H1 (cell line): ENCODE data around the gene PNPLA3. TPM values are rescaled to one million over a fixed set of nuclear protein-coding genes. Genes with fewer than 3 reads are reported as not detected.

ENCODE experiments used
- CTCF ChIA-PET: fragments of 300-600 bp; sonication (Branson Sonifier 250); formaldehyde crosslinking; loops from one replicate; lab custom pipeline; 2021; ENCODE audit not compliant: partially characterized antibody; lab: Charles Lee
- POLR2A ChIA-PET: fragments of 300-600 bp; sonication (Branson Sonifier 250); formaldehyde crosslinking; loops from one replicate; lab custom pipeline; 2021; ENCODE audit warnings: inconsistent platforms; ENCODE audit not compliant: partially characterized antibody; lab: Charles Lee
- DNase-seq, 2 experiments: peaks; one replicate each; pipeline versions ENCODE4 v3.0.0 to v3.0.0-alpha.2; 2010 to 2022; ENCODE audit warnings: low spot score in 2 of 2, low read depth in 1 of 2, mixed read lengths in 1 of 2
- FAIRE-seq: peaks from 2 replicates; lab custom pipeline; 2011; peaks lifted over from hg19 to GRCh38; lab: Jason Lieb, UNC
- H2AFZ ChIP-seq: 2 replicates; pipeline ENCODE4 v1.8.1; 2012; ENCODE audit warnings: low read length, inconsistent platforms
- H2AK5ac ChIP-seq: 2 replicates; pipeline ENCODE4 v1.6.1; 2013; ENCODE audit warnings: low read depth, low read length
- H2BK120ac ChIP-seq: replicated peaks from 2 replicates; pipeline ENCODE3; 2013; ENCODE audit warnings: low read depth, low read length, inconsistent platforms
- H2BK12ac ChIP-seq: 2 replicates; pipeline ENCODE4 v1.6.1; 2013; ENCODE audit warnings: low read depth, low read length
- H2BK15ac ChIP-seq: 2 replicates; pipeline ENCODE4 v1.6.1; 2013; ENCODE audit warnings: low read length
- H2BK20ac ChIP-seq: 2 replicates; pipeline ENCODE4 v1.6.1; 2013; ENCODE audit warnings: low read length
- H2BK5ac ChIP-seq: 2 replicates; pipeline ENCODE4 v1.6.1; 2013; ENCODE audit warnings: low read depth, low read length
- H3K14ac ChIP-seq: 2 replicates; pipeline ENCODE4 v1.6.1; 2013; ENCODE audit warnings: inconsistent platforms; ENCODE audit not compliant: insufficient read length
- H3K18ac ChIP-seq: 2 replicates; pipeline ENCODE4 v1.6.1; 2013; ENCODE audit warnings: low read length; ENCODE audit errors: extremely low read depth
- H3K23ac ChIP-seq: 2 replicates; pipeline ENCODE4 v1.6.1; 2013; ENCODE audit warnings: inconsistent platforms; ENCODE audit not compliant: insufficient read length
- H3K23me2 ChIP-seq: 2 replicates; pipeline ENCODE4 v1.6.1; 2013; ENCODE audit warnings: low read depth, low read length
- H3K27ac ChIP-seq: 2 replicates; pipeline ENCODE4 v1.6.1; 2011; ENCODE audit warnings: low read depth, low read length, inconsistent platforms
- H3K27me3 ChIP-seq, 4 experiments: replicated peaks in 1 of 4; 1 replicate in 1 of 4; 2 replicates in 3 of 4; pipeline versions ENCODE4 v1.6.1 to v1.8.1; 2011 to 2013; ENCODE audit warnings: low read length in 3 of 4, mild to moderate bottlenecking in 3 of 4, inconsistent platforms in 2 of 4, mixed read lengths in 2 of 4, moderate library complexity in 1 of 4; ENCODE audit not compliant: control insufficient read depth in 3 of 4, insufficient read depth in 3 of 4; ENCODE audit errors: extremely low read depth in 1 of 4
- H3K36me3 ChIP-seq, 4 experiments: 2 replicates each; pipeline versions ENCODE4 v1.6.1 to v1.8.1; 2011 to 2013; ENCODE audit warnings: mild to moderate bottlenecking in 4 of 4, low read length in 3 of 4, moderate library complexity in 2 of 4, control low read depth in 1 of 4, inconsistent platforms in 1 of 4; ENCODE audit not compliant: insufficient read depth in 4 of 4, control insufficient read depth in 2 of 4
- H3K4ac ChIP-seq: replicated peaks from 2 replicates; pipeline ENCODE3; 2013; ENCODE audit warnings: low read length, low read depth, mixed read lengths, inconsistent platforms; ENCODE audit not compliant: insufficient read length
- H3K4me1 ChIP-seq, 4 experiments: replicated peaks in 1 of 4; 1 replicate in 1 of 4; 2 replicates in 3 of 4; pipeline versions ENCODE4 v1.6.1 to v1.8.1; 2011 to 2013; ENCODE audit warnings: low read length in 3 of 4, inconsistent platforms in 2 of 4, mixed read lengths in 1 of 4; ENCODE audit not compliant: insufficient read depth in 4 of 4, control insufficient read depth in 3 of 4
- H3K4me2 ChIP-seq, 2 experiments: 2 replicates each; pipeline versions ENCODE4 v1.6.1 to v1.8.1; 2011 to 2013; ENCODE audit warnings: low read depth in 2 of 2, low read length in 2 of 2, control low read depth in 1 of 2, inconsistent platforms in 1 of 2, mild to moderate bottlenecking in 1 of 2; ENCODE audit not compliant: insufficient read depth in 1 of 2
- H3K4me3 ChIP-seq, 4 experiments: fragments of 200-600, 300-600 bp in 1 of 4; sonication (generic), shearing (Covaris generic), sonication (Bioruptor Twin) in 1 of 4; 2 replicates each; pipeline versions ENCODE4 v1.5.1 to v1.8.1; 2011 to 2016; ENCODE audit warnings: low read length in 4 of 4, low read depth in 3 of 4, control low read depth in 2 of 4, inconsistent platforms in 2 of 4, mild to moderate bottlenecking in 2 of 4, mixed read lengths in 1 of 4, moderate library complexity in 1 of 4; ENCODE audit not compliant: insufficient read depth in 2 of 4; ENCODE audit errors: extremely low read depth in 1 of 4
- H3K56ac ChIP-seq: replicated peaks from 2 replicates; pipeline ENCODE3; 2013; ENCODE audit warnings: low read depth, mild to moderate bottlenecking, mixed read lengths, low read length, inconsistent platforms; ENCODE audit not compliant: insufficient read length
- H3K79me1 ChIP-seq: 2 replicates; pipeline ENCODE4 v1.6.1; 2013; ENCODE audit warnings: low read depth, low read length, control low read depth
- H3K79me2 ChIP-seq, 2 experiments: 2 replicates each; pipeline versions ENCODE4 v1.6.1 to v1.8.1; 2012 to 2013; ENCODE audit warnings: low read length in 2 of 2, mild to moderate bottlenecking in 2 of 2, inconsistent platforms in 1 of 2; ENCODE audit not compliant: insufficient read depth in 2 of 2, control insufficient read depth in 1 of 2
- H3K9ac ChIP-seq, 4 experiments: replicated peaks in 1 of 4; 1 replicate in 1 of 4; 2 replicates in 3 of 4; pipeline versions ENCODE4 v1.6.1 to v1.8.1; 2011 to 2013; ENCODE audit warnings: low read depth in 3 of 4, low read length in 3 of 4, control low read depth in 2 of 4, mild to moderate bottlenecking in 2 of 4, moderate library complexity in 2 of 4, inconsistent platforms in 1 of 4; ENCODE audit errors: extremely low read depth in 1 of 4
- H3K9me3 ChIP-seq, 2 experiments: 2 replicates each; pipeline versions ENCODE4 v1.6.1 to v1.8.1; 2012 to 2013; ENCODE audit warnings: mild to moderate bottlenecking in 2 of 2, moderate library complexity in 2 of 2, control low read depth in 1 of 2, inconsistent platforms in 1 of 2, low read depth in 1 of 2, low read length in 1 of 2, mixed read lengths in 1 of 2; ENCODE audit not compliant: insufficient read depth in 2 of 2
- H4K20me1 ChIP-seq, 2 experiments: replicated peaks in 1 of 2; 2 replicates each; pipeline versions ENCODE3 to v1.8.1; 2011 to 2013; ENCODE audit warnings: inconsistent platforms in 2 of 2, low read length in 2 of 2, mild to moderate bottlenecking in 1 of 2; ENCODE audit not compliant: insufficient read depth in 2 of 2, control insufficient read depth in 1 of 2
- H4K5ac ChIP-seq: 2 replicates; pipeline ENCODE4 v1.6.1; 2013; ENCODE audit warnings: low read length, low read depth, mixed read lengths, inconsistent platforms; ENCODE audit not compliant: insufficient read length
- H4K8ac ChIP-seq: 2 replicates; pipeline ENCODE4 v1.8.0; 2013; ENCODE audit warnings: mild to moderate bottlenecking, moderate library complexity, low read length, inconsistent platforms; ENCODE audit not compliant: insufficient read depth; ENCODE audit errors: extremely low read depth
- H4K91ac ChIP-seq: replicated peaks from 2 replicates; pipeline ENCODE3; 2013; ENCODE audit warnings: low read length, mixed read lengths, inconsistent platforms; ENCODE audit not compliant: insufficient read length
- RAD21 ChIP-seq, 2 experiments: IDR thresholded peaks in 1 of 2; conservative IDR thresholded peaks in 1 of 2; 2 replicates each; pipeline ENCODE4 v1.6.1; 2011; ENCODE audit warnings: low read depth in 2 of 2, low read length in 2 of 2, improper control_type of control experiment in 1 of 2, inconsistent platforms in 1 of 2, mild to moderate bottlenecking in 1 of 2, moderate library complexity in 1 of 2
- TCF12 ChIP-seq: IDR thresholded peaks from 2 replicates; pipeline ENCODE4 v1.6.1; 2011; ENCODE audit warnings: low read depth, mild to moderate bottlenecking, low read length
- WGBS, 2 experiments: shearing (Covaris generic) in 1 of 2; methylation state at CpG; one replicate each; pipeline versions ENCODE4 v1.1.6 to v1.1.7; 2013 to 2015; ENCODE audit warnings: low lambda C conversion rate in 2 of 2, mixed read lengths in 2 of 2, inconsistent platforms in 1 of 2, low coverage in 1 of 2, missing lambda C conversion rate in 1 of 2; ENCODE audit not compliant: insufficient replicate concordance in 2 of 2, insufficient coverage in 1 of 2, insufficient read length in 1 of 2; ENCODE audit errors: extremely low coverage in 1 of 2, missing lambda C conversion rate in 1 of 2; 5-methylcytosine and 5-hydroxymethylcytosine counted together
- polyA plus RNA-seq, 7 experiments: library from polyadenylated mRNA; depleted of rRNA in 3 of 7; stranded (reverse) in 5 of 7; unstranded in 2 of 7; fragments of >200 nt in 5 of 7; fragments of 200-250 nt in 2 of 7; gene quantifications; 1 replicate in 5 of 7; 2 replicates in 1 of 7; 4 replicates in 1 of 7; pipeline versions ENCODE4 v1.2.1 to v1.2.3, GENCODE V29; 2011 to 2013; ENCODE audit warnings: missing spikeins in 2 of 7, mixed read lengths in 2 of 7
- total RNA-seq: library from RNA; stranded (reverse); fragmentation: NEBNext Ultra II Directional; extraction: Animal tissue kit (Norgen Biotek cat#: 25700); gene quantifications from 2 replicates; pipeline ENCODE4 v1.2.1, GENCODE V29; 2021
- TF ChIP-seq, protein P1 (sequence below), 3 experiments: IDR thresholded peaks; 1 replicate in 2 of 3; 2 replicates in 1 of 3; pipeline versions ENCODE4 v1.5.1 to v1.6.1; 2011; ENCODE audit warnings: low read length in 3 of 3, mild to moderate bottlenecking in 3 of 3, inconsistent platforms in 2 of 3, low read depth in 1 of 3, moderate library complexity in 1 of 3; ENCODE audit not compliant: insufficient read depth in 1 of 3; ENCODE audit errors: control extremely low read depth in 1 of 3

PNPLA3 gene
- total and polyA plus RNA-seq, 2 of the 8 experiments (the other 6 are each of a cell fraction or from before 2014, with no cell fraction given): 17.5 to 23.4 TPM

DNA sequence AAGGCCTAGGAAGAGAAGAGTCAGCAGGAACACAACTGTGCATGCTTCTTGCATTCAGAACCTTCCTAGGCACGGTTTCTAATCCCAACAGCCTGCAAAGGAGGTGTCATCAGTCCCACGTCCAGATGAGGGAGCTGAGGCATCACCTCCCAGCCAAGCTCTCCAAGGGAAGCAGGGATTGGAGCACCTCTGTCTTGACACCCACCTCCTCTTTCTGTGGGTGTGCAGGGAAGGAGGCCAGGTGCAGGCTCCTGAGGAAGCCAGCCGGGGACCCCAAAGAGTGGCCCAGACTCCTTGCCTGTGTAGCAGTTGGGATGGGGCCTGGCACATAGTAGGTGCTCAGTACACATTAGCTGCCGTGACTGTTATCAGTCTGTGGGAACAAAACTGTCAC is 33.7 kb upstream of the PNPLA3 start:
- no peaks in the 10 kb centered on the region for H3K79me1 ChIP-seq
- no peaks in the 10 kb centered on the region for H3K9me3 ChIP-seq
- H4K91ac ChIP-seq: no peak overlapping the region
- no peak overlapping the region for H2BK20ac ChIP-seq
- H3K27ac ChIP-seq: no peak overlapping the region
- no peak overlapping the region for H3K18ac ChIP-seq
- no peak overlapping the region for H2BK12ac ChIP-seq
- H3K4me1 ChIP-seq: peaks cover 0 to 8% (median 5%) of the 10 kb centered on the region in 4 experiments; a peak in 5 of 7 replicates
- H3K4me3 ChIP-seq: no peak overlapping the region
- no peak overlapping the region for H3K23ac ChIP-seq
- no peak overlapping the region for H2BK120ac ChIP-seq
- no peak overlapping the region for H3K14ac ChIP-seq
- no peak overlapping the region for H3K4ac ChIP-seq
- peaks cover 0 to 4% (median 1%) of the 10 kb centered on the region in 4 experiments; a peak in 3 of 7 replicates for H3K27me3 ChIP-seq
- TF ChIP-seq, protein P1, sequence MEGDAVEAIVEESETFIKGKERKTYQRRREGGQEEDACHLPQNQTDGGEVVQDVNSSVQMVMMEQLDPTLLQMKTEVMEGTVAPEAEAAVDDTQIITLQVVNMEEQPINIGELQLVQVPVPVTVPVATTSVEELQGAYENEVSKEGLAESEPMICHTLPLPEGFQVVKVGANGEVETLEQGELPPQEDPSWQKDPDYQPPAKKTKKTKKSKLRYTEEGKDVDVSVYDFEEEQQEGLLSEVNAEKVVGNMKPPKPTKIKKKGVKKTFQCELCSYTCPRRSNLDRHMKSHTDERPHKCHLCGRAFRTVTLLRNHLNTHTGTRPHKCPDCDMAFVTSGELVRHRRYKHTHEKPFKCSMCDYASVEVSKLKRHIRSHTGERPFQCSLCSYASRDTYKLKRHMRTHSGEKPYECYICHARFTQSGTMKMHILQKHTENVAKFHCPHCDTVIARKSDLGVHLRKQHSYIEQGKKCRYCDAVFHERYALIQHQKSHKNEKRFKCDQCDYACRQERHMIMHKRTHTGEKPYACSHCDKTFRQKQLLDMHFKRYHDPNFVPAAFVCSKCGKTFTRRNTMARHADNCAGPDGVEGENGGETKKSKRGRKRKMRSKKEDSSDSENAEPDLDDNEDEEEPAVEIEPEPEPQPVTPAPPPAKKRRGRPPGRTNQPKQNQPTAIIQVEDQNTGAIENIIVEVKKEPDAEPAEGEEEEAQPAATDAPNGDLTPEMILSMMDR (IDR thresholded peaks at IDR 0.05; ENCODE audit: control extremely low read depth in 1 of 3, insufficient read depth in 1 of 3, low read depth in 1 of 3, low read length in 3 of 3): peak; percentile 27 to 40 (median 34); a peak in 3 of 4 replicates
- peak; percentile 27 to 52 for TF ChIP-seq RAD21 (IDR thresholded peaks at IDR 0.05 in 1 of 2, conservative IDR thresholded peaks at IDR 0.05 in 1 of 2; ENCODE audit: low read depth in 2 of 2, low read length in 2 of 2)
- no peak for TF ChIP-seq TCF12
- FAIRE-seq (no peak), DNase-seq (no peak)
- 75% methylated on average over 4 of the region's 4 CpGs; no CpG with 5 or more reads in 1 of the 2 experiments for WGBS, 2 experiments
- H3K9ac ChIP-seq: no peak overlapping the region
- 0 out of 8 replicates have a peak, but pooled peaks cover 0 to 2% (median 0%) of the 10 kb centered on the region in 4 experiments for H3K36me3 ChIP-seq
- H4K8ac ChIP-seq: no peak overlapping the region
- H3K4me2 ChIP-seq: no peak overlapping the region; a peak in 1 of 4 replicates
- no peak overlapping the region for H2AK5ac ChIP-seq
- no peak overlapping the region for H3K56ac ChIP-seq
- POLR2A ChIA-PET: interaction anchor here (0.6 to 1.4 kb wide), 2 partner anchors 8 to 63 kb away, joined by 3 read pairs; no protein-coding TSS in a partner anchor
- peaks cover 3 to 11% of the 10 kb centered on the region in 2 experiments for H4K20me1 ChIP-seq
- peaks cover 11% of the 10 kb centered on the region; the same call in 1 of the 2 replicates for H3K23me2 ChIP-seq
- no peaks in the 10 kb centered on the region for H3K79me2 ChIP-seq
- H2AFZ ChIP-seq: no peak overlapping the region
- H2BK15ac ChIP-seq: no peak overlapping the region
- no peak overlapping the region for H2BK5ac ChIP-seq
- CTCF ChIA-PET: interaction anchor here (0.6 to 21.4 kb wide), 11 partner anchors 6 to 502 kb away, joined by 3 to 226 read pairs (median 3); no protein-coding TSS in a partner anchor
- H4K5ac ChIP-seq: no peak overlapping the region
